ENCODE data around the gene STAG1.
"Not testable (repeated sequence)": the region's sequence is repeated elsewhere in the genome, so short reads cannot be mapped to it uniquely, and the experiment has no call there.

DNA sequence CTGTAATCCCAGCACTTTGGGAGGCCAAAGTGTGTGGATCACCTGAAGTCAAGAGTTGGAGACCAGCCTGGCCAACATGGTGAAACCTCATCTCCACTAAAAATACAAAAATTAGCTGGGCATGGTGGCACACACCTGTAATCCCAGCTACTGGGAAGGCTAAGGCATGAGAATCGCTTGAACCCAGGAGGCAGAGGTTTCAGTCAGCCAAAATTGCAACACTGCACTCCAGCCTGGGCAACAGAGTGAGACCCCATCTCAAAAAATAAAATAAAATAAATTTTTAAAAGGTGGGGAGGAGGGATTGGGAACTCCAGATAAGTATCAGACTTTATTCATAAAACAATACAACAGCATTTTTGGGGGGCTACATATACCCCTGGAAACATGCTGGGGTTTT, 42.4 kb downstream of the STAG1 start:
- TF ChIP-seq CTCF (conservative IDR thresholded peaks at IDR 0.05 in 1 of 2, IDR thresholded peaks at IDR 0.05 in 1 of 2; ENCODE audit: extremely low read depth in 1 of 2, insufficient read depth in 1 of 2, low read depth in 1 of 2, low read length in 2 of 2); EZH2 (IDR thresholded peaks at IDR 0.05; ENCODE audit: borderline replicate concordance, low read length): not testable (repeated sequence)

Data from mammary epithelial cell (primary cell).